ENCODE results near the gene REEP1.
"Not testable (repeated sequence)": the region's sequence is repeated elsewhere in the genome, so short reads cannot be mapped to it uniquely, and the experiment has no call there.

Gene REEP1

DNA sequence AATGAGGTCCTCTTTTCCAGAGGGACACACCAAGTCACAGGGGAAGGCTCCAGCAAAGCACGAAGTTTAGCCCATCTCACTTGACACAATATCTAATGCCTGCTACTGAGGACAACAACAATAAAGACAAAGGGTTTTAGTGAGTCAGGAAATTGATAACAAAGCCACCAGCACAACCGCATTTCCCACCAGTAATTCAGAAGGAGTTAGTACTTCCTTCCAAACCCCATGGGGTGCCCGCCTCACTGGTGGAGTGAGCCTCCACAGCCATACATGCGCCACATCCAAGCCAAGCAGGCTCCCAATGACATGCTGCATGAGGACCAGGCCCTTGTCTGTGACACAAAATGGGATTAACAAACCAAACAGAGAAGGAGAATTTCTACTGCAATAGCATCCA is 98.1 kb downstream of the REEP1 start:
- DNase-seq: no peak

DNA sequence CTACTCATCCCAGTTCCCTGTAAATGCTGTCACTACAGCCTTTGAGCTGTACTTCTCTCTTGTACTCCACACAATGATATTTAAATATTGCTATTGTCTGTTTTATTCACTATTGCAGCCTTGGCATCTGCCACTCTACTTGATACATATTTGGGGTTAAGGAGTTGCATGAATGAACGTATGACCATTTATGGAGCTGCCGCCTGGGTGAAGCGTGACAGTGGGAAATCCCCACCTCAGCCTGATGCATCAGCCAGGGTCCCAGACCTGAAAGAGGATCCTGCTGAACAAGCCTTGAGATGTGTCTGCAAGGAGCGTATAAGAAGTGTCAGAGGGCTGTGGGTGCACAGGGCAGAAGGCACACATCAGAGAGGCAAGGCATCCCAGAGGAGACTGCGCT is 99.1 kb downstream of the REEP1 start:
- peak; percentile 32 for DNase-seq

DNA sequence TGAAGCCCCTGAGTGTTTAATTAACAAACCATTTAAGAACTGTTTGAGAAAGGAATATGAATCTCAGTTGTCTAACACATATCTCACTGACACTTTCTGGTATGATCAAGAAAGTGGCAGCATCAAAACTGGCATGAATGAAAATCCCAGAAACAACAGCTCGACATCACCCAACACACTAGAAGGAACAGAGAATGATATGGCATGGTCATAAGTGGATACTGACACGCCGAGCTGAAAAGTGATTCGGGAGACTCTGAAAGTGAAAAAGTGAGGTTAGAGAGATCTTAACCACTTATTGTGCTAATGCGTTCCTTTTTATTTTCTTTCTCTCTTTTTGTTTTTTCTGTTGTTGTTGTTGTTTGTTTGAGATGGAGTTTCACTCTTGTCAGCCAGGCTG is 100.3 kb downstream of the REEP1 start:
- DNase-seq: no peak

DNA sequence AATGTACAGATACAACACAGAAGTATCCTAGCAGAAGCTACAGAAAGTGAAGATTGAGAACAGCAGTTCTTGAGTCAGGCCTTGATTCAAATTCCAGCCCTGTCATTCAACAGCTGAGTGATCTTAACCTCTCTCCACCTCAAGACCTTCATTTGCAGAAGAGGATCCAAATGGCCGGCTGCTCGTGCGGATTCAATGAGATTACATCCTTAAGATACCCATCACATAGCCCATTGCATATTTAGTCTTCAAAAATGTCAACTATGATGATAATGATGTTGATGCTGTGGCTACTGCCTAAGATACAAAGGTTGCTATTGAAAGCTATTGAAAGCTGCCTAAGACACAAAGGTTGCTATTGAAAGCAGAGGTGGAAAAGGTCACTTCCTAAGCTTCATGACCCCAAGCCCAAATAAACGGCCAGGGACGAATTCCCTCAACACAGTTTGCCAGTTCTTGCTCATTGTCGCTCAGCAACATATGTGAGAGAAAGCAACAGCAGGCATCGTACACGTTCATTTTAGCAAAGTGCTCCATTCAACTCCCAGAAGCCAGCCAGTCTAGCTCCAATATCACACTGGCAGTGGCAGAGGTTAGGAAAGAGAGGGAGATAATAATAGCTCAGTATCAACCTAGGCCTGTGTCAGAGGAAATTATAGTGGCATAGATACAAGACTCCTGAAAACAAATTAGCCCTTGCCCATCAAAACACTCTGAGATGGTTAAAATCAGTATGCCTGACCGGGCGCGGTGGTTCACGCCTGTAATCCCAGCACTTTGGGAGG is 102.0 kb downstream of the REEP1 start:
- DNase-seq: no peak

DNA sequence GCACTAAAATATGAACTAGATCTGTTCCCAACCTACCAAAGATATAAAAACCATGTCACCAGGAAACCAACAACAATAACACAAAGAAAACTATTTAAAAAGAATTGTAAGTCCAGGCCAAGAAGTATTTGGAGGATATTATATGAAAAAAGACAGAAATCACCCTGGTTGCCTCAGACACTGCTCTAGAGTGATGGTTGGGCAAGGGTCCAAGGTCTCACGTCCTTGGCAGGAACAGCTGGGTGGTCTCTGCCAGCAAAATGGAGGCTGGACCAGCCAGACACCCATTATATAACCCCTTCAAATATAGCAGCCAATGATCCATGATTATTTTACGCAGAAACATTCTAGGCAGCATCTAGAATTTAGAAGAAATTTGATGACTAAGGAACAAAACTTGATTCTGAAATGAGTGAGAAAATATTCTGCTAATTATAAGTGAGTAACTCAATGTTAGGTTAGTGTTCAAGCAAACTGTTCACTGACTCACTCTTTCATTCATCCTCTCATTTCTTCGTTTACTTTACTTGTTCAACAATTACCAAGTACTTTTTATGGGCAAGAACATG is 102.8 kb downstream of the REEP1 start:
- DNase-seq: no peak

DNA sequence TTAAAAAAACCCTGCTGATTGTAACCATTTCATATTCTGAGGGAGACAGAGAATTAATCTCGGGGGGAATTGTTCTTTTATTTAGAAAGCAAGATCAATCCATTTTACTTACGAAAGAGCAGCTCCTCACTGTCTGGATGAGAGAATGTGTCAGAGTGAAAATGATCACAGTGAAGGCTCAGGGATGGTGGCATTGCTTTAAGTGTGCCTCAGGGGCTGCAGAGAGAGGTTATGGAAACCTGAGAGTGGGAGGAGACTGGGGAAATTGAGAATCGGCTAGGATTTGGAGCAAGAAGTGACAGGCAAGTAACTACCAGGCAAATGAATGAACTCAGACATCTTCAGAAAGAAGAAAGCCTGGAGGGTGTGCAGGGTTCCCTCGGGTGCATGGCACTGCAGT is 104.0 kb downstream of the REEP1 start:
- no peak for DNase-seq

DNA sequence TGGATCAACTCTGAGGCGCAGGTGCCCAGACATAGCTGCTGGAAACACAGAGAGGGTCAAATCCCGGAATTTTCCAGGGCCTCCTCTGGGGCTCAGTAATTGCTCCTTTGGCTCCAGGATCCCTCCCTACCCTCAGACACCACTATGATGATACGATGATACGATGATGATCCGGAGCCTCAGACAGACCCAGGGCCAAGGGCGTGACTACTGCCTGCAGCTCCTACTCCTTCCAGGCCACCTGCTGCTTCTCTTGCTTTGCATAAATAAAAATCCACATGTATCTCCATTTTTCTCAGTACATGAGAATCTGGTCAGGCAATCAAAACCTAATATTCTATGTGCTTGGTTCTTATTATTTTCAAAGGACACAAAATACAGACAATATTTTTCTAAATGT is 104.5 kb downstream of the REEP1 start:
- DNase-seq: no peak

DNA sequence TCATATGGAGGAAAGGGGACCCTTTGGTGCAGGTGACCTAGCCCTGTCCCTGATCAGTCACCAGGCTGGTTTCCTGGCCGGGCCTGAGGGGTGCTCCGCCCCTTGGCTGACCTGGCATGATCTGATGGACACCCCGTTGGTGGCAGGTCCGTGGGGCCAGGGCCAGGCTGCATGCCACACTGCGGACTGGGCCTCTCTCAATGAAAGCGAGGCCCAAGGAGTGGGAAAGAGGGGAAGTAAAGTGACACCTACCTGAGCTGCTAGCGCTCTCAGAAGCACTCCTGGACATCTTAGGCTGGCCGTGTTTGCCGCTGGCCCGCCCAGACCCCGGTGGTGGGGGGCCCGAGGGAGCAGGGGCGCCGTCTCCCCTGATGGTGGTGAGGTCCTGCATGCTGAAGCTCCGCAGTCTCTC is 105.0 kb downstream of the REEP1 start:
- no peak for DNase-seq

DNA sequence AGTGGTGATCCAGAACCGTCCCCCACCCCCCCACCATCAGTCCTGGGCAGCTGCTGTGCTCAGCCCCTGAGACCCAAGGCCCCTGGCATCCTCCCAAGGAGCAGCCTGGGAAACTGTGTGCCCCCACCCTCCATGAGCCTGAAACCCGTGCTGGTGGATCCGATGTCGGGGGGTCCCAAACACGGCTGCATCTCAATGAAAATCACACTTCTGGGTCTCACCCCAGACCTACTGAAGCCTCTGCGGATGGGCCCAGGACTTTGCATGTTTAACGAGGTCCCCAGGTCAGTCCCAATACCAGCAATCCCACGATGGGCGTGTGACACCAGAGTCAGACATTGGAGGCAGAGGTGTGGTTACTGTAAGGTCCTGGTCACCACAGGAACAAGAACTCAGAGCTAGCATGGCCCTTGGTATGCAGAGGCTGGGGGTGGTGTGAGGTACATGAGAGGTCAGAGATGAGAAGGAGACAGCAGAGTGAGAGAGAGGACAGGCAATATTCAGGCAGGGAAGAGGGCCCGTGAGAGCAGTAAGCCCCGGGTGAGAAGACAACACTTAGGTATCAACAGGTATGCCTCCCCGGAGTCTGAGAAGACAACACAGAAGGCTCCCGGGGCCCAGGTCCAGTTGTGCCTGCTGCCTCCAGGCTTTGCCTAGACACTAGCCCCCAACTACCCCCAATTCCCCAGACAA is 105.6 kb downstream of the REEP1 start:
- no peak for DNase-seq

DNA sequence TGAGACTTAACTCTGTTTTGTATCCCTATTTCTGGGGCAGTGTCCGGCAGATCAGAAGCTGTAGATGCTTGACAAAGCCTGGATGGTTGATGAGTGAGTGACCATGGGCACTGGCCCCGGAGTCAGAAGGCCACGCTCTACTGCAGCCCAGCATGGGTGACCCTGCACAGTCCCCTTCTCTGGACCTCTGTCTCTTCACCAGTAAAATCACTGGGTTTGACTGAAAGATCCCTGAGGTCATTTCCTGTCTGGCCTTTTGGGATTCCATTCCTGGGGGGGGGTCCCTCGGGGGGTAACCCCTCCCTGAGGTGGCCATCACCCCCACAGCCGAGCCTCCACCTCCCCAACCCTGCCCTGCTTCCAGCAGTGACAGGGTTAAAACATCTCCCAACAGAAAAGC is 106.5 kb downstream of the REEP1 start:
- DNase-seq: no peak

DNA sequence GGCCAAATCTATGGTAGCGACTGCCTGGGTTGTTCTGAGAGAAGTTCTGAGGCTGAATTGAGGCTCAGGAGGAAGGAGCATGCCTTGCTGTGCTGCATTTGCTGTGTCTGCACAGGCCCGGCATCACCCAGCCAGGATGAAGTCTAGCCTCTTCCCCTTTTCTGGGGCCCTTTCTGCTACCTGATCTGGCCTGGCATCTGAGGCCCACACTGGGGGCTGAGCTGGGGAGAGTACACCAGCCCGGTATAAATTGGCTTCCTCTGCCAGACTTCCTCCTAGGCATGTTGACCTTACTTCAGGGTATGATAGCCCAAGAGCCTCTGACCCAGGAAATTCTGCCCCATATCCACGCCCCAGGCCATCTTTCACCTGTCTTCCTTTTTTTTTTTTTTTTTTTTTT is 108.2 kb downstream of the REEP1 start:
- no peak for DNase-seq

DNA sequence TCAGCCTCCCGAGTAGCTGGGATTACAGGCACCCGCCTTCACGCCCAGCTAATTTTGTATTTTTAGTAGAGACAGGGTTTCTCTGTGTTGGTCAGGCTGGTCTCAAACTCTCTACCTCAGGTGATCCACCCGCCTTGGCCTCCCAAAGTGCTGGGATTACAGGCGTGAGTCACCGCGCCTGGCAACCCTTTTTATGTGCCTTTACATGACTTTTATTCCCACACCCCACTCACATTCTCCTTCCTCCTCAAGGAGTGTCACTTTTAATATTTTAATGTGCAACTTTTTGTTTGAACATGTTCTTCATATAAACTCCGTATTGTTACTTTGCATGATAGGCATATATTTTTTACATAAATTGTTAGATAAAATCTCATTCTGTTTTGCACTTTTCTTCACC is 108.9 kb downstream of the REEP1 start:
- not testable (repeated sequence) for DNase-seq

DNA sequence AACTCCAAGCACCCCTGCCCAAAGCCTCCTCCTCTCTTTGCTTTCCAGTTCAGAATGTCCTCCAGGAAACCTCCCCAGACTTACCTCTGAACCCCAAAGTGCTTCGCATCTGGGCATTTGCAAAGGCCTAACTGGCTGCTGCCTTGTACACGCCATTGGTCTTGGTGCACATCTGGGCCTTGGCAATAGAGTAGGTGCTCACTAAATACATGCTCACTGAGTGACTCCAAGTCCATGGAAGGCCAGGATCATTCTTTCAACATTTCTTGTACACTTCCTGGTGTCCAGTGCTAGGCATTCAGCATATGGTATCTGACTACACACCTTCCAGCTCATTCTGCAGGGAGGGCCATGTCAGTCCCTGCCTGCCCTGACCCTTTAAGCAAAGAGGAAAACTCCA is 109.7 kb downstream of the REEP1 start:
- DNase-seq: no peak

DNA sequence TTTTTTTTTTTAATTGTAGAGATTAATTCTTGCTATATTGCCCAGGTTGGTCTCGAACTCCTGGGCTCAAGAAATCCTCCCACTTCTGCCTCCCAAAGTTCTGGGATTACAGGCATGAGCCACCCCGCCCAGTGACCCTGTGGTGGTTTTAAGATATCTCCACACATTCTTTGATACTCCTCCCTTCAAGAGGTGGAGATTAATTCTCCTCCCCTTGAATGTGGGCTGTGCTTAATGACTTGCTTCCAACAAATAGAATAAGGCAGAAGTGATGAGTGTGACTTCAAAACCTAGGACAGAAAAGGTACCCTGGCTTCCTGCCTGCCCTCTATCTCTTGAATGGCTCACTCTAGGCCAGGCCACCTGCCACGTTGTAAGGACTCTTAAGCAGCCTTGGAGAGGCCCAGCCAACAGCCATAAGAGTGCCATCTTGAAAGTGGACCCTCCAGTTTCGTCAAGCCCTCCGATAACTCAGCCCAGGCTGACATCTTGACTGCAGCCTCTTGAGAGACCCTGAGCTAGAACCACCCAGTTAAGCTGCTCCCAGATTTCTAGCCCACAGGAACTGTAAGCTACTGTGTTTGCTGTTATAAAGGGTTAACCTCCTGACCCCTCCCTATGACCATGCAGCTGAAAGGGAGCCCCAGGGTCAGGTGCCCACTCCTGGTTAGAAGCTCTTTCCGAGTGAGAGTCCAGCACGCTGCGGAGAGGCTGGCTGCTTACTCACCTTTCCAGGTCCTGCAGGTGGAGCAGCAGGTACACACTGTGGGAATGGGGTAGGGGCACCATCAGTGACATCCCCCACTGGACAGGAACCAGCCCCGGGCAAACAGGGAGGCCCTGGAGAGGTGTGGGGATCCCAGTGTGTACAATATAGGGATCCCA is 110.5 kb downstream of the REEP1 start:
- no peak for DNase-seq

DNA sequence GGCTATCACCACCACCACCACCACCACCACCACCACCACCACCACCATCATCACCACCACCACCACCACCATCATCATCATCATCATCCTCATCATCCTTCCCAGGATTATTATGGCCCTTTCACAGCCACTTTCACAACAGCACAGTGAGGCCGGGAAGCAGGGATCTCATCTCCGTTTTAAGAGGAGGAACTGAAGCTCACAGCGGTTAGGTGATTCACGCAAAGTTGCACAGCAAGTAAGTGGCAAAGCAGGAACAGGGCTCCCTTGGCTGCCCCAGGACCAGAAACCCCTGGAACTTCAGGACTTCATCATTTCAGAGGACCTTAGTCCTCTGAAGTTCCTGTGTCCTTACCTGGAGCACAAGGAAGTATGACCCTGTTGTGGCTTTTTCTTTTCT is 111.4 kb downstream of the REEP1 start:
- no peak for DNase-seq

DNA sequence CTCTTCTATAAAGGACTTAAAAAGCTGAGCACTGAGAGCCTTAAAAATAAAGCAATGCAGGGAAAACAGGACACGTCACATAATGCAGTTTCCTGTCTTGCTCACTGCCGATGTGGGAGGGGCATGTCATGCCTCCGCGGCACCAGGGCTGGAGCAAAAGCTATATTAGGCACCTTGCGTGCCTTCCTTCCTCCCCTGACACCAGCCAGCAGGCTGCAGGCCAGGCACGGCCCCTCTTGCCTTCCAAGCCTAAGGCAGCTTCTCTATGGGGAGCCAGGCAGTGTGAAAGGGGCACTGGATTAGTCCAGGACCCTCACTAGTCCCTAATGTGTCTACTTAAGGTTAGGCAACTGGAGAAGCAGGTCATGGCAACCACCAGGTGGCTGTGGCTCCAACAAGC is 111.8 kb downstream of the REEP1 start:
- peak; percentile 41 for DNase-seq

DNA sequence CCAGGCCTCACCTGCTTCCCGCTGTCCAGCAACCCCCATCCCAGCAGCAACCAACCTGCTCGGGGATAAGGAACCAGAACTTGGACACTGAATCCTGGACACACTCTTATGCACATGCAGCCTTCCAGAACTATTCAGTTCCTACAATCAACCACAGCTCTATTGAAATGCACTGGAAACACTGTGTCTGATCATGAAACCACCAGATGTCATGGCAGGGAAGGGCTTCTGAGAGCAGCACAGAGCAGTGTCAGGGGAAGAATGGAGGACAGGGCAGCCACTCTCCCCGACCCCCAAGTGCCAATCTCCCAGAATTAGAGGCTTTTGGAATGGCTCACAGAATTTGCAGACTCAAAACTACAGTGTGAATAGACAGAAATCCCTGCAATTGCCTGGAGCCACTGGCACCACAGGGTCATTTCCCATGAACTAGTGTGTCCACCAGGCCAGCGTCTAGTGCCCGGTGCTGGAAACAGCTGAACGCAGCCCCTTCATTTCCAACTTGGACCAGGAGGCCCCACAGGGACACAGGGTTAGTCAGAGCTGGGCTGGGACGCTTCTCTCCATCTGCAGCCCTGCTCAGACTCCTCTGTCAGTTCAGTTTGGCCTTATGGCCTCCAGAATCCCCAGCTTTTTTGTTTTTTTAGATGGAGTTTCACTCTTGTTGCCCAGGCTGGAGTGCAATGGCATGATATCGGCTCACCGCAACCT is 112.6 kb downstream of the REEP1 start:
- DNase-seq: no peak

DNA sequence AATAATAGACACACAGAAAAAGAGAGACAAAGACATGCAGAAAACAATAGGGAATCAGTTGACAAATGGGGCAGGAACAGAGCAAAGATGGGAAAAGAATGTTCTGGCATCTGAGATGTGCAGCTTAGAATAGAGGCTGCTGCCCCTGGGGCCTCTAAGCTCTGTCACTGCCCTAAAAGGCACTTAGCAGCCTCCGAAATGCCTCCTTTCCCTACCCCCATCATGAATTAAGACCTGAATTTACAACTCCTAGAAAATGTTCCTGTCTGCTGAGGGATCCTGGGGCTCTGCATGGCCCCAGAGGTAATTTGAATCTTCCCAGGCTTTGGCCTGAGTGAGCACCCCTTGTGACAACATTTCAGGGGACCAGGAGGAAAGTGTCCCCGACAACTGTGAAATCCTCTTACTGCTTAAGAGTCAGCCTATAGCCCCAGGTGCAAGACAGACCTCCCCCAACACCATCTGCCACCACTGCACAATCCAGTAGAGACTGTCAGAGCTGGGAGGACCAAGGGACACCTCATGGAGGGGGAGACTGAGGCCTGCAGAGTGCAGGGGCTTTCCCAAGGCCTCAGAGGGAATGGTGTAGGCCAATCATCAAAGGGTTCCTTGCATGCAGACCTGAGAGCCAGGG is 113.4 kb downstream of the REEP1 start:
- no peak for DNase-seq

DNA sequence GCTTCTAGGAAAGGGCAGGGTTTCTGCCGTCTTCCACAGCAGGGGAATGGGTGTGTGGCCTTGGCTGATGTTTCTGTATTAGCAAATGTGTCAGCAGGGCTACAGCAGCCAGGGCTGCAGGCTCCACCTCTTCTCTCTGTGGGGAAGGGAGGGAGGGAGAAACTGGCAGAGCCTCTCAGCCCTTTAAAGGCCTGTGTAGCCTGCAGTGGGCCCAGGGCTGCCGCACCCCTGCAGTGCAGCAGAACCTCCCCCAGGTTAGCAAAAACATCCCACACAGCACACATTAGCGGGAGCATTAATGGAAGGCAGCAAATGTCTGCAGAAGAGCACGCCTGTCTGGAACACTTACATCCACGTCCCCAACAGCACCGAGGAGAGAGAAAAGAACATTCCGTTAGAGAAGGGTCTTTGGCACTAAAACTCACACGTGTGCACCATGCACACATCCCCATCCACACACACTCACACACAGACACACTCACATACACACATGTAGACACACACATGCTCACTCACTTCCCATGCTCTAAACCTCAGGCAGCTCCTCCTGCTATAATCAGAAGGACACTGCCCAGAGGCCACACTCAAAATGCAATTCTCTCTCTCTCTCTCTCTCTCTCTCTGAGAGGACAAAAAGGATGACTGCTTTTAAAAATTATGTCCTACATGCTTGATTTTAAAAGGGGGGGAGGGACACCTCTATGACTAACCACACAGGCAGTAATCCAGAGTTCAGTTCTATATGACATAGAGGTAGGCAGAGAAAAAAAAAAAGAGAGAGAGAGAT is 114.1 kb downstream of the REEP1 start:
- no peak for DNase-seq

DNA sequence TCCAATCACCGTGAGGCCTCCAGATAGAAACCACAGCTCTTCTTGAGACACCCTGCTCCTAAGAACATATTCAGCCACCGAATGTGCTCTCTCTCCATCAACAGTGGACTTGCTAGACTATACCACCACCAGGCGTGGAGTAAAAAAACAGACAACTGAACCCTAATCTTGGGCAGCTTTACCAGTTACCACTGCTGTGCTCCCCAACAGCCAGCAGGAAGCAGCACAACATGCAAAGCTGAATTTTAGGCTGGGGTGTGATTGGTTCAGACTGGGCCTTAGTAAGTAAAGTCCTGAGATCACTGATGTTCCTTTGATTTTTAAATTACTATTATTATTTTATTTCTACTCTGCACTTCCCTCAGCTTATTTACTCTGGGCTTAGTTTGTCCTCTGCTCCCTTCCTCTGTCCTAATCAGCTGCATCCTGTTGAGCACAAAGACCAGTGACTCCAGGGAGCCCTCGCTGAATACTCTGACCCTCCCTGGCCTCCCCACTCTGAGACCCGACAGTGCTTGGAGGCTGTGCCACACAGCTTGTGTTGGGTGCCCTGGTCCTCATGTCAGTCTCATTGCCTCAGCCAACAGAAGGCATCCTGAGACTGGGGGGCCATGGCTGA is 116.3 kb downstream of the REEP1 start:
- peak; percentile 62 for DNase-seq

DNA sequence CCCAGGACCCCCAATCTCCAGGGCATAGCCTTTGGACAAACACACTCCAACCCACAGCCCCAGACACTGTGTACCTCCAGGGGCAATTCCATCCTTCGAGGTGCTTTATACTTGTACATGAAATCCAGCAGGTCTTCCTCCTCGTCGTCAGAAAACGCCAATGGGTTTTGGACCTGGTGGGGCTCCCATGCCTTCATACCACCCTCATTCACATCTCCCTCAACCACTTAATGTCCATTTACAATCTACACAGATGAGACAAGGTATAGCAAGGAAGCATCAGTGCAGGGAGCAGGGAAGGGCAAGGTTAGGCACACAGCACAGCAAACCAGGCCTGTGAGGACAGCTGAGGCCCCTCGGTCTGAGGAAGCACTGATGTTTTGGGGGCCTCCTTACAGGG is 117.5 kb downstream of the REEP1 start:
- no peak for DNase-seq

All from CD4-positive, alpha-beta T cell treated with Interleukin-10 for 1 hour (primary cell).